WTC11 (cell line): ENCODE data around the gene TOP2A. TPM values are rescaled to one million over a fixed set of nuclear protein-coding genes. Genes with fewer than 3 reads are reported as not detected.

Experiments used
- ATAC-seq: fragments of 200-7000 bp; cut with Tn5 transposase; 2 replicates; pipeline ENCODE4 v1.10.0; 2021; ENCODE audit warnings: mild to moderate bottlenecking, moderate library complexity
- CTCF ChIA-PET: fragments of 300-600 bp; sonication (Branson Sonifier 250); formaldehyde crosslinking; loops from one replicate; lab custom pipeline; 2021; ENCODE audit warnings: antibody characterized with exemption; lab: Charles Lee
- POLR2A ChIA-PET: fragments of 350-600 bp; sonication (Branson Sonifier 250); formaldehyde crosslinking; loops from one replicate; lab custom pipeline; 2021; ENCODE audit warnings: antibody characterized with exemption; lab: Charles Lee
- DNase-seq: peaks from one replicate; pipeline ENCODE4 v3.0.0; 2021; ENCODE audit warnings: low spot score
- H3K27ac Mint-ChIP-seq: 2 replicates; pipeline ENCODE4 v1.8.0; 2021; ENCODE audit warnings: mixed read lengths
- H3K27me3 Mint-ChIP-seq: 2 replicates; pipeline ENCODE4 v1.8.0; 2021; ENCODE audit warnings: low read depth, mild to moderate bottlenecking, moderate library complexity, mixed read lengths
- H3K36me3 Mint-ChIP-seq: 2 replicates; pipeline ENCODE4 v1.8.0; 2021; ENCODE audit warnings: mixed read lengths
- H3K4me1 Mint-ChIP-seq: 2 replicates; pipeline ENCODE4 v1.8.0; 2022; ENCODE audit warnings: mixed read lengths
- H3K4me3 Mint-ChIP-seq: 2 replicates; pipeline ENCODE4 v1.8.0; 2021; ENCODE audit warnings: mild to moderate bottlenecking, moderate library complexity, mixed read lengths
- H3K9me3 Mint-ChIP-seq: 2 replicates; pipeline ENCODE4 v1.8.0; 2021; ENCODE audit warnings: mixed read lengths
- ATF2 ChIP-seq: sonication (generic); formaldehyde crosslinking; IDR thresholded peaks from 2 replicates; pipeline ENCODE4 v1.8.1; 2022; ENCODE audit warnings: low read depth, missing genetic modification reagents, borderline replicate concordance
- ATF3 ChIP-seq: sonication (generic); formaldehyde crosslinking; conservative IDR thresholded peaks from 2 replicates; pipeline ENCODE4 v1.8.1; 2022; ENCODE audit warnings: mild to moderate bottlenecking, missing genetic modification reagents
- CREM ChIP-seq: sonication (generic); formaldehyde crosslinking; IDR thresholded peaks from 2 replicates; pipeline ENCODE4 v1.8.1; 2022; ENCODE audit warnings: mild to moderate bottlenecking, missing genetic modification reagents, moderate library complexity
- E2F4 ChIP-seq: sonication (generic); formaldehyde crosslinking; IDR thresholded peaks from 2 replicates; pipeline ENCODE4 v1.8.1; 2022; ENCODE audit warnings: low read depth, mild to moderate bottlenecking, moderate library complexity, missing genetic modification reagents, borderline replicate concordance
- ERG ChIP-seq: fragments of 250-450 bp; sonication (Bioruptor Pico); IDR thresholded peaks from 2 replicates; pipeline ENCODE4 v1.8.0; 2021; ENCODE audit warnings: mild to moderate bottlenecking
- ESRRA ChIP-seq: sonication (generic); formaldehyde crosslinking; IDR thresholded peaks from 2 replicates; pipeline ENCODE4 v1.8.1; 2022; ENCODE audit warnings: mild to moderate bottlenecking, missing genetic modification reagents, borderline replicate concordance
- ETV6 ChIP-seq: sonication (generic); formaldehyde crosslinking; IDR thresholded peaks from 2 replicates; pipeline ENCODE4 v1.8.1; 2022; ENCODE audit warnings: mild to moderate bottlenecking, missing genetic modification reagents
- FOXK1 ChIP-seq: sonication (generic); formaldehyde crosslinking; IDR thresholded peaks from 2 replicates; pipeline ENCODE4 v1.8.0; 2022; ENCODE audit warnings: mild to moderate bottlenecking, moderate library complexity, missing genetic modification reagents
- GRHL2 ChIP-seq: fragments of 250-450 bp; sonication (Bioruptor Pico); IDR thresholded peaks from 2 replicates; pipeline ENCODE4 v1.8.0; 2022; ENCODE audit warnings: mild to moderate bottlenecking, moderate library complexity; ENCODE audit not compliant: insufficient replicate concordance, severe bottlenecking
- HMGA2 ChIP-seq: fragments of 250-450 bp; sonication (Bioruptor Pico); IDR thresholded peaks from 2 replicates; pipeline ENCODE4 v1.4.0; 2021; ENCODE audit warnings: mild to moderate bottlenecking, moderate library complexity
- IRF1 ChIP-seq: sonication (generic); formaldehyde crosslinking; IDR thresholded peaks from 2 replicates; pipeline ENCODE4 v1.8.0; 2023; ENCODE audit warnings: missing genetic modification reagents
- MAX ChIP-seq: sonication (generic); formaldehyde crosslinking; IDR thresholded peaks from 2 replicates; pipeline ENCODE4 v1.8.0; 2022; ENCODE audit warnings: mild to moderate bottlenecking, missing genetic modification reagents
- MXD4 ChIP-seq: fragments of 250-450 bp; sonication (Bioruptor Pico); IDR thresholded peaks from 2 replicates; pipeline ENCODE4 v1.8.0; 2021; ENCODE audit warnings: mild to moderate bottlenecking, moderate library complexity, borderline replicate concordance
- MYBL2 ChIP-seq: sonication (generic); formaldehyde crosslinking; IDR thresholded peaks from 2 replicates; pipeline ENCODE4 v1.8.1; 2023; ENCODE audit warnings: mild to moderate bottlenecking, moderate library complexity, missing genetic modification reagents
- NFYB ChIP-seq: sonication (generic); formaldehyde crosslinking; conservative IDR thresholded peaks from 2 replicates; pipeline ENCODE4 v1.8.0; 2022; ENCODE audit warnings: low read depth, missing genetic modification reagents
- PRDM15 ChIP-seq: sonication (generic); formaldehyde crosslinking; IDR thresholded peaks from 2 replicates; pipeline ENCODE4 v1.8.0; 2022; ENCODE audit warnings: missing genetic modification reagents
- SMAD4 ChIP-seq: sonication (generic); formaldehyde crosslinking; IDR thresholded peaks from 2 replicates; pipeline ENCODE4 v1.8.0; 2022; ENCODE audit warnings: mild to moderate bottlenecking, missing genetic modification reagents
- TCF7 ChIP-seq: sonication (generic); formaldehyde crosslinking; IDR thresholded peaks from 2 replicates; pipeline ENCODE4 v1.8.0; 2022; ENCODE audit warnings: mild to moderate bottlenecking, low read depth, missing genetic modification reagents, moderate library complexity
- TEAD4 ChIP-seq: sonication (generic); formaldehyde crosslinking; IDR thresholded peaks from 2 replicates; pipeline ENCODE4 v1.8.0; 2022; ENCODE audit warnings: mild to moderate bottlenecking, missing genetic modification reagents
- USF1 ChIP-seq: sonication (generic); formaldehyde crosslinking; IDR thresholded peaks from 2 replicates; pipeline ENCODE4 v1.8.0; 2022; ENCODE audit warnings: mild to moderate bottlenecking, missing genetic modification reagents
- ZMAT4 ChIP-seq: fragments of 250-450 bp; sonication (Bioruptor Pico); IDR thresholded peaks from 2 replicates; pipeline ENCODE4 v1.9.0; 2021; ENCODE audit warnings: mild to moderate bottlenecking
- ZNF121 ChIP-seq: sonication (generic); formaldehyde crosslinking; IDR thresholded peaks from 2 replicates; pipeline ENCODE4 v1.8.0; 2023; ENCODE audit warnings: missing genetic modification reagents
- ZNF138 ChIP-seq: sonication (generic); formaldehyde crosslinking; conservative IDR thresholded peaks from 2 replicates; pipeline ENCODE4 v1.8.1; 2022; ENCODE audit warnings: mild to moderate bottlenecking, moderate library complexity, missing genetic modification reagents
- total RNA-seq: library from RNA; stranded (reverse); gene quantifications from 3 replicates; pipeline ENCODE4 v1.2.3, GENCODE V29; 2021

The TOP2A gene
- total RNA-seq, 1 experiment from 2014 or later, result 307 TPM

- H3K4me3 Mint-ChIP-seq, result no peak overlapping the region
- H3K4me1 Mint-ChIP-seq, result peaks cover 60% of the 10 kb centered on the region
- ChIA-PET POLR2A (interaction anchor here (1.0 kb wide), 1 partner anchor 239 kb away, joined by 3 read pairs; the partner anchor contains the start of gene WIPF2), CTCF (interaction anchor here (0.5 to 3.0 kb wide), 6 partner anchors 11 to 359 kb away, joined by 3 to 25 read pairs (median 3); no protein-coding TSS in a partner anchor)
- DNase-seq (no peak), ATAC-seq (peak; percentile 15; the same call in 1 of the 2 replicates)
- H3K27me3 Mint-ChIP-seq, result no peaks in the 10 kb centered on the region
- H3K36me3 Mint-ChIP-seq, result peaks cover 31% of the 10 kb centered on the region
- TF ChIP-seq ESRRA (no peak), TCF7 (CRISPR knock-in tag) (no peak), GRHL2 (CRISPR knock-in tag) (no peak), MYBL2 (CRISPR knock-in tag) (no peak), E2F4 (no peak), USF1 (no peak), MXD4 (CRISPR knock-in tag) (no peak), MAX (no peak), HMGA2 (CRISPR knock-in tag) (no peak), IRF1 (CRISPR knock-in tag) (no peak), ZNF138 (CRISPR knock-in tag) (no peak), PRDM15 (CRISPR knock-in tag) (no peak), CREM (no peak)
- 0 out of 2 replicates have a peak overlapping the region, but pooled peaks have one; percentile 76 for H3K27ac Mint-ChIP-seq
- H3K9me3 Mint-ChIP-seq, result no peaks in the 10 kb centered on the region
Measured at GRCh38 chr17:40457964-40458791, 40.5 kb upstream of the TOP2A start.

- CTCF ChIA-PET, result interaction anchor here (0.5 to 2.8 kb wide), 5 partner anchors 10 to 359 kb away, joined by 3 to 32 read pairs (median 3); no protein-coding TSS in a partner anchor
- Mint-ChIP-seq H3K27ac (no peak overlapping the region), H3K4me3 (no peak overlapping the region), H3K27me3 (no peaks in the 10 kb centered on the region), H3K36me3 (peaks cover 36% of the 10 kb centered on the region), H3K4me1 (peaks cover 52% of the 10 kb centered on the region), H3K9me3 (no peaks in the 10 kb centered on the region)
- POLR2A ChIA-PET, result no interaction called here
- no peak for DNase-seq
- ATAC-seq, result no peak
- TF ChIP-seq ERG (CRISPR knock-in tag) (no peak), ATF3 (CRISPR knock-in tag) (no peak), IRF1 (CRISPR knock-in tag) (no peak), FOXK1 (CRISPR knock-in tag) (no peak), SMAD4 (CRISPR knock-in tag) (no peak), ZNF121 (CRISPR knock-in tag) (no peak), NFYB (CRISPR knock-in tag) (no peak), TEAD4 (CRISPR knock-in tag) (no peak), MXD4 (CRISPR knock-in tag) (no peak), ZMAT4 (CRISPR knock-in tag) (no peak), ATF2 (CRISPR knock-in tag) (no peak), ETV6 (no peak)
Measured at GRCh38 chr17:40457369-40457768, 39.7 kb upstream of the TOP2A start.
